Neural crest cell (in vitro differentiated cells): ENCODE results near the gene RALA. TPM values are rescaled to one million over a fixed set of nuclear protein-coding genes. Genes with fewer than 3 reads are reported as not detected.

Source experiments
- DNase-seq: peaks from one replicate; pipeline ENCODE4 v3.0.0; 2021; ENCODE audit warnings: low read depth, mixed read lengths, low spot score
- H3K27ac Mint-ChIP-seq: one replicate; pipeline ENCODE4 v1.8.0; 2021; ENCODE audit warnings: mild to moderate bottlenecking, mixed read lengths; ENCODE audit not compliant: unreplicated experiment
- H3K27me3 Mint-ChIP-seq: 2 replicates; pipeline ENCODE4 v1.8.0; 2021; ENCODE audit warnings: low read depth, mild to moderate bottlenecking, mixed read lengths
- H3K36me3 Mint-ChIP-seq: 2 replicates; pipeline ENCODE4 v1.8.0; 2021; ENCODE audit warnings: low read depth, mild to moderate bottlenecking, mixed read lengths
- H3K4me1 Mint-ChIP-seq: 2 replicates; pipeline ENCODE4 v1.8.0; 2021; ENCODE audit warnings: mixed read lengths
- H3K4me3 Mint-ChIP-seq: one replicate; pipeline ENCODE4 v1.8.0; 2021; ENCODE audit warnings: mild to moderate bottlenecking, mixed read lengths
- H3K9me3 Mint-ChIP-seq: 2 replicates; pipeline ENCODE4 v1.8.0; 2021; ENCODE audit warnings: mixed read lengths
- CTCF ChIP-seq: fragments of 200-600 bp; sonication (generic); conservative IDR thresholded peaks from 2 replicates; pipeline ENCODE4 v1.5.0; 2021; ENCODE audit warnings: antibody characterized with exemption, mild to moderate bottlenecking
- total RNA-seq: library from RNA; stranded (reverse); gene quantifications from 2 replicates; pipeline ENCODE4 v1.2.1, GENCODE V29; 2021

Gene RALA
- total RNA-seq, 1 donor from 2014 or later = 39.2 TPM

- peaks cover 10% of the 10 kb centered on the region for H3K36me3 Mint-ChIP-seq
- no peak for DNase-seq
- H3K9me3 Mint-ChIP-seq = peaks cover 18% of the 10 kb centered on the region
- peaks cover 3% of the 10 kb centered on the region for H3K4me1 Mint-ChIP-seq
- peaks cover 2% of the 10 kb centered on the region for H3K27me3 Mint-ChIP-seq
- TF ChIP-seq CTCF = no peak
- H3K27ac Mint-ChIP-seq = no peak overlapping the region
- no peak overlapping the region for H3K4me3 Mint-ChIP-seq
Observed at GRCh38 chr7:39714447-39715091, 91.2 kb downstream of the RALA start.

DNA sequence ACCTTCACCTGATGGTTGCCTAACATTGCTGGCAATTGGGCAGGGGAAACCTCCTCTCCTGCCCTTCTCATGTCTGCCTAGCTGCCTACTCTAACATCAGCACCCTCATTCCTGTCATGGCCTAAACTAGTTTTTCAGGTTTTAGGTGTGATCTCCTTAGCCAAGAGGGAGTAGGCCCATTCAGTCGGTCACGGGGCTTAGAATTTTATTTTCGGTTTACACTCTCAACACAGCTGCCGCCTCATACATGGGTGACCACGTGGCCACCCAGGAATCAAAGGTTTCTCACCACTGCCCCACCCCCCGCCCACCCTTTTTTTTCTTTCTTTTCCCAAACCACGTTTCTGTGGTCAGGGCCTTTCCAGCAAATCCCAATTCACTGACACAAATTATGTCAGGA lies 97.2 kb downstream of the RALA start:
- peaks cover 7% of the 10 kb centered on the region for H3K9me3 Mint-ChIP-seq
- H3K36me3 Mint-ChIP-seq = peaks cover 3% of the 10 kb centered on the region
- H3K4me1 Mint-ChIP-seq = no peaks in the 10 kb centered on the region
- H3K27me3 Mint-ChIP-seq = peaks cover 3% of the 10 kb centered on the region
- no peak overlapping the region for H3K27ac Mint-ChIP-seq
- H3K4me3 Mint-ChIP-seq = no peak overlapping the region
- no peak for DNase-seq
- no peak for TF ChIP-seq CTCF

DNA sequence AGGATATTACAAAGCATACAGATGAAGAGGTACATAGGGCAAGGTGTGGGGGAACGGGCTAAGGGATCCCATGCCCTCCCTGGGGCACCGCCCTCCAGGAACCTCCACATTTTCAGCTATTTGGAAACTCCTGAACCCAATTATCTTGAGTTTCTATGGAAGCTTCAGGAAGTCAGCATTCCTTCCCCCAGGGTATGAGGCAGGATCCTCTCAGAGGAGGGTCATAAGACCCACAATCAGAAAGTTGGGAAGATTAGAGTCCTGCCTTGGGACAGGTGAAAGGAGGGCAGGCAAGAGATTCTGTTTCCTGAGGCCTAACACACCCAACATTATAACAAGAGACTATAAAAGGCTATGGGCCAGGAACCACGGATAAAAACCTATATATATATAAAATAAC lies 98.0 kb downstream of the RALA start:
- Mint-ChIP-seq H3K9me3 (peaks cover 2% of the 10 kb centered on the region), H3K27ac (no peak overlapping the region), H3K4me1 (no peaks in the 10 kb centered on the region), H3K4me3 (no peak overlapping the region), H3K36me3 (no peaks in the 10 kb centered on the region), H3K27me3 (peaks cover 3% of the 10 kb centered on the region)
- no peak for DNase-seq
- TF ChIP-seq CTCF = no peak

DNA sequence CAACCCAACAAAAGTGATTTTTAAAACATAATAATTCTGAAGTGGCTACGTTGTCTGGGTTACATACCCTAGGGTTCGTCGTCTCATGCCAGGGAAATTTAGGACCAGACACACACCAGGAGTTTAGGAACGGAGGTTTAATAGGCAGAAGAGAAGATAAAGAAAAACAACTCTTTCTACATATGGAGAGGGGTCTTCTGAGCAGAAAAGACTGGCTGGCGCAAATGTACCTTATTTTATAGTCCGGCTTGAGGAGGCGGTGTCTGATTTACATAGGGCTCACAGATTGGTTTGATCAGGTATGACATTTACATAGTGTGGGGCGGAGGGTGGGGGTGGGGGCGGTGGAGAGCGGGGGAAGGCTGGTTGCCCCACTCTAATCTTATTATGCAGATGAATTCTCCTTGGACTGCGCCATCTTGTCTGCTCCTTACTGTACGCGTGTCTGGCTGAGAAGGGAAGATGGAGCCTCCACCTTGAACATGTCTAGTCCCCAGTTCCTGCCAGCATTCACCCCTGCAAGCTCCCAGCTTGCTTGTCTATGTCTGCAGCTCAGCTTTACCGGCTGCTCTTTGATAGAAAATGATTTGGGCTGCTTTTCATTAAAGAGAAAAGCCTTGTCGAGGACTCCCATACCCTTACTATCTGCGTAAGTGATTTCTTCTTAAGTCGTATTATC lies 98.7 kb downstream of the RALA start:
- Mint-ChIP-seq H3K27ac (no peak overlapping the region), H3K27me3 (peaks cover 3% of the 10 kb centered on the region), H3K36me3 (no peaks in the 10 kb centered on the region), H3K4me3 (no peak overlapping the region), H3K4me1 (no peaks in the 10 kb centered on the region), H3K9me3 (peaks cover 2% of the 10 kb centered on the region)
- no peak for DNase-seq
- TF ChIP-seq CTCF = no peak

DNA sequence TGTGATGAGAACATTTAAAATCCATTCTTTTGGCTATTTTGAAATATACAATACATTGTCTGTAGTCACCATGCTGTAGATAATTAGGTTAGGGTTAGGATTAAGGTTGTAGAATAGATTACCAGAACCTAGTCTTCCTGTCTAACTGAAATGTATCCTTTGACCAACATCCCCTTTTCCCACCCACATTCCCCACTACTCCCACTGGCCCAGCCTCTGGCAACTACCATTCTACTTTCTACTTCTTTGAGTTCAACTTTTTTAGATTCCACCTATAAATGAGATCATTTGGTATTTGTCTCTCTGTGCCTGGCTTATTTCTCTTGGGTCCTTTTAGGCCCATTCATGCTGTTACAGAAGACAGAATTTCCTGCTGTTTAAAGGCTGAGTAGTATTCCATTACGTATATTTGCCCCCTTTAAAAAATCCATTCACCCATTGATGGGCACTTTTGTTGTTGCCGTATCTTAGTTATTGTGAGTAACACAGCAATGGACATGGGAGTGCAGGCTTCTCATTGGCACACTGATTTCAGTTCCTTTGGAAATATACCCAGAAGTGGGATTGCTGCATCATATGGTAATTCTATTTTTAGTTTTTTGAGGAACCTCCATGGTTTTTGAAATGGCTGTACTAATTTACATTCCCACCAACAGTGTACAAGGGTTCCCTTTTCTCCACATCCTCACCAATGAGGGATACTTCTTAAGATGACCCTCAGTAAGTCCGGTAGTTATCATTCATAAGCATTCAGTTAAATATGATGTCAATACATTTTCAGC lies 104.0 kb downstream of the RALA start:
- Mint-ChIP-seq H3K9me3 (no peaks in the 10 kb centered on the region), H3K27me3 (peaks cover 3% of the 10 kb centered on the region), H3K4me1 (no peaks in the 10 kb centered on the region), H3K4me3 (no peak overlapping the region), H3K36me3 (no peaks in the 10 kb centered on the region), H3K27ac (no peak overlapping the region)
- TF ChIP-seq CTCF = no peak
- DNase-seq = no peak
